Measurements from ENCODE around the gene FAM110D.

GRCh38 chr1:26110731-26111529, 47.9 kb upstream of the FAM110D start:
- no peak for TF ChIP-seq POLR2A (IDR thresholded peaks at IDR 0.05)
- no peak for TF ChIP-seq CTCF (IDR thresholded peaks at IDR 0.05)

All from lower leg skin (tissue), 3 donors.